MM.1S (cell line): Measurements from ENCODE around the gene STK32B.

Experiments
- EZH2 ChIP-seq: fragments of 300-600 bp; sonication (generic); optimal IDR thresholded peaks from 2 replicates; pipeline ENCODE3; 2017; ENCODE audit warnings: low read depth, mild to moderate bottlenecking, antibody characterized with exemption, low read length, mixed read lengths
- EZH2phosphoT487 ChIP-seq: fragments of 300-600 bp; sonication (generic); IDR thresholded peaks from 2 replicates; pipeline ENCODE4 v1.6.1; 2018; ENCODE audit warnings: antibody characterized with exemption, low read length
- TF ChIP-seq, protein P1 (sequence below): fragments of 300-600 bp; sonication (generic); IDR thresholded peaks from 2 replicates; pipeline ENCODE4 v1.5.1; 2016; ENCODE audit warnings: antibody characterized with exemption, low read length, mixed read lengths

DNA sequence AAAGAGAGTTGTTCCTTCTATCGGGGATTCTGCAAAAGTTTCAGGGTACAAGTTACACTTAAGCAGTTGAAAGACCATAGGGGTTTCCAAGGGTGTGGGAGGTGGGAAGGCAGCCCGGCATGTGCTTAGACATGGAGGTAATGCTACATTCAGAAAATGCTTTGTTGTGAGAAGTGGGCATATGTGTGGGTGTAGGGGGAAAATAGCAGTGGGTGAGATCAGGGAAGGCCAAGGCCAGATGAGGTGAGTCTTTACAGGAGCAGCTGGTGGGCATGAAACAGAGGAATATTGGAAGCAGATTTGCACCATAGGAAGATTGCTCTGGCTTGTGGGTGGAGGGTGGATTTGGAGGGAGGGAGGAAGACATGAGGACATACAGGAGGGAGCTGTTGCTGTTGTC lies 40.3 kb upstream of the STK32B start:
- TF ChIP-seq, protein P1, sequence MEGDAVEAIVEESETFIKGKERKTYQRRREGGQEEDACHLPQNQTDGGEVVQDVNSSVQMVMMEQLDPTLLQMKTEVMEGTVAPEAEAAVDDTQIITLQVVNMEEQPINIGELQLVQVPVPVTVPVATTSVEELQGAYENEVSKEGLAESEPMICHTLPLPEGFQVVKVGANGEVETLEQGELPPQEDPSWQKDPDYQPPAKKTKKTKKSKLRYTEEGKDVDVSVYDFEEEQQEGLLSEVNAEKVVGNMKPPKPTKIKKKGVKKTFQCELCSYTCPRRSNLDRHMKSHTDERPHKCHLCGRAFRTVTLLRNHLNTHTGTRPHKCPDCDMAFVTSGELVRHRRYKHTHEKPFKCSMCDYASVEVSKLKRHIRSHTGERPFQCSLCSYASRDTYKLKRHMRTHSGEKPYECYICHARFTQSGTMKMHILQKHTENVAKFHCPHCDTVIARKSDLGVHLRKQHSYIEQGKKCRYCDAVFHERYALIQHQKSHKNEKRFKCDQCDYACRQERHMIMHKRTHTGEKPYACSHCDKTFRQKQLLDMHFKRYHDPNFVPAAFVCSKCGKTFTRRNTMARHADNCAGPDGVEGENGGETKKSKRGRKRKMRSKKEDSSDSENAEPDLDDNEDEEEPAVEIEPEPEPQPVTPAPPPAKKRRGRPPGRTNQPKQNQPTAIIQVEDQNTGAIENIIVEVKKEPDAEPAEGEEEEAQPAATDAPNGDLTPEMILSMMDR, result no peak
- no peak for TF ChIP-seq EZH2
- TF ChIP-seq EZH2phosphoT487, result no peak
